NCI-H1694 (cell line): Measurements from ENCODE around the gene CTAG1A.
"Not testable (repeated sequence)": the region's sequence is repeated elsewhere in the genome, so short reads cannot be mapped to it uniquely, and the experiment has no call there.

Source experiments
- DNase-seq: peaks from one replicate; lab custom pipeline; 2025; lab: John Stamatoyannopoulos, UW

Gene CTAG1A

DNA sequence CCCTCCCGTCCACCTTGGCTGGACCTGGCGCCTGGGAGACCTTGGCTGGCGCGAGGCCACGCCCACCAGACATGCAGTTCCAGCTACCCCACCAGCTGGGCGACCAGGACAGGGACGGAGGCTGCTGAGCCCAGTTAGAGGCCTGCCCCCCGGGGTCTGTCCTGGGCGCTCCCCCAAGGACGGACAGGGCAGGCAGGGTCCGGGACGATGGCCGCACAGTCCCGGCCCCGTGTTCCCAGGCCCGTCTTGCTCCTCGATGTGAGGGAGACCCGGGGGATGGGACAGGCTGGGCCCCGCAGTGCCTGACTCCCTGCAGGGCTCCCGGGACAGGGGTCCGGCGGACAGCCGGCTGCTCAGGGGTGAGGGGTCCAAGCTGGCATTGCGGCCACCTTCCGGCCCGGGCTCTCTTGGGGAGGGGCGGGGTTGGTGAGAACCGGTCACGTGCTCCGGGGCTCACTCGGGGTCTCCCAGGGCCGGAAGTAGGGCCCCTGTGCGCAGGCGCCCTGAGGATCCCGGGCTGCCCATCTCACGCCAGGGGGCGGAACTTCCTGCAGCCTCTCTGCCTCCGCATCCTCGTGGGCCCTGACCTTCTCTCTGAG lies at the start of gene CTAG1A:
Gene CTAG1A, plus strand, starts transcription at position 549 of the 599 bp plus-strand sequence. CDS start 74 bp downstream, outside the sequence.
- DNase-seq, result not testable (repeated sequence)

DNA sequence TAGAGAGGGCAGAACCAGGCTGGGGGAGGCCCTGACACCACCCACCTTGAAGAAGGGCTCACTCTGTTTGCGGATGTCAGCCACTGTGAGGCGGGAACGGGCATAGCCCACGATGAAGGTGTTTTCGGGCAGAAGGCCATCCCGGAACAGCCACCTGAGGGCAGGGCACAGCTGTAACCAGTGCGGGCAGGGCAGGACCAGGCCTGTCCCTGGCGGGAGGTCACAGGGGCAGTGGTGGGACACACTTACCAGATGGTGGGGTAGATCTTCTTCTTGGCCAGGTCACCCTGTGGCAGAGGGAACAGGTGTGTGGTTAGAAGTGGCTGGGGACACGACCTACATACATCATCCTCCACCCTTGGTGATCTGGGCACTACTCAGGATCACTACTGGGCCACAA lies 49.0 kb upstream of the CTAG1A start:
- no peak for DNase-seq

DNA sequence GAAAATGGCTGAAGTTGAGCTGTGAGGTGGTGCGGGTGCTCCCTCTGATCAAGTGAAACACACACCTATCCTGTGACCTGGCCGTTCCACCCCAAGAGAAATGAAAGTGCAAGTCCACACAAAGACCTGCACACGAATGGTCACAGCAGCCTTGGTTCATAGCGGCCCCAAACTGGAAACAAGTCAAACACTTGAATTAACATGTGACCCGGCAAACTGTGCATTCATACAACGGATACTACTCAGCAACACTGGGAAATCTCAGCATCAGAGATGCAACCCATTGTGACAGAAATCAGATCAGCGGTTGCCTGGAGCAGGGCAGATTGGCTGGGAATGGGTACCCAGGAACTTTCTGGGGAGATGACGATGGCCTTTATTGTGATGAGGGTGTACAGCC lies 45.9 kb upstream of the CTAG1A start:
- no peak for DNase-seq

DNA sequence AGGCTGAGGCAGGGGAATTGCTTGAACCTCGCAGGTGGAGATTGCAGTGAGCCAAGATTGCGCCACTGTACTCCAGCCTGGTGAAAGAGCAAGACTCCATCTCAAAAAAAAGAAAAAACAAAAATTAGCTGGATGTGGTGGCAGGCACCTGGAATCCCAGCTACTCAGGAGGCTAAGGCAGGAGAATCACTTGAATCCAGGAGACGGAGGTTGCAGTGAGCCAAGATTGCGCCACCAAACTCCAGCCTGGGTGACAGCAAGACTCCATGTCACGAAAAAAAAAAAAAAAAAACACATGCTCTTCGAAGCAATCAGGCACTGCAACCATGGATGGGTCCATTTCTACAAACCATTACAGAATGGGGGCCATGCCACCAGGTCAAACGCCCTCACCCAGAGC lies 44.6 kb upstream of the CTAG1A start:
- DNase-seq, result not testable (repeated sequence)

DNA sequence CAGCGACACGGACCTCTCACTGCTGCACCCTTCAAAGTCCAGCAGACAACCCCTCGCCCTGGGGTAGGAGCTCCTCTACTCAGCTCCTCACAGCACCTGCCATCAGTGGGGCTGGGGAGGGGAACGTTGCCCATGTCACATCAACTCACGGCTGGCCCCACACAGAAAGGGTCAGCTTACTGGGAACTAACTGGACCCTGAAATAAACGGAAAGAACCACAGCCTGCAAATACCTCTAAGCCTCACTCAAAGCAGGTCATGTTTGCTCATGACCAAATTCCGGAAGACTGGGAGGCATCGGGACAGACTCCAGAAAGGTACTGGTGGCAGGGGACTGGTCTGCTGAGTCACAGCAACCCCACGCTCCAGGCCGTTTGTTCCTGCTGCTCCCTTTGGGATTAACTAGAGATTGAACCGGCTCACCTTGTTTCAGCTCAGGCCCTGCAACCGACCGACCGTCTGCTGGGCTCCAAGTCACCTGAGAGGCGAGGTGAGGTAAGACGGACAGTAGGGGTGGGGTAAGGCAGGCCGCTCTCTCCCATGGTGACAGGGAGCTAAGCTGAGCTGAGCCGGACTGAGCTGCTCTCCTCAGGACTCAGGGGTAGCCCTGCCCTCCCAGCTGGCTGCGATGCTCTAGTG lies 43.9 kb upstream of the CTAG1A start:
- DNase-seq, result no peak

DNA sequence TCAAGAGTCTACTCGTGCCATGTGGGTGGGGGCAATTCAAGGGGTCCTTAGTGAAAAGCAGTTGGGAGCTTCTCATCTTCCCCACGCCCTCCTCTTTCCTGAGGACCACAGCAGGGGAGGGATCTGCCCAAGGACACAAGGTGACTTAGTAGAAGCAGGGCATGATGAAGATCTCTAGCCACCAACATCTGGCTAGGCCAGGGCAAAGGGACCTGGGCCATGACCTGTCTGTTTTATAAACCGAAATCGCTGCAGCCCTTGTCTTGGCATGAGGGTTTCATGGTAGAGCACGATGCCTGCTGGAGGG lies 43.4 kb upstream of the CTAG1A start:
- no peak for DNase-seq

DNA sequence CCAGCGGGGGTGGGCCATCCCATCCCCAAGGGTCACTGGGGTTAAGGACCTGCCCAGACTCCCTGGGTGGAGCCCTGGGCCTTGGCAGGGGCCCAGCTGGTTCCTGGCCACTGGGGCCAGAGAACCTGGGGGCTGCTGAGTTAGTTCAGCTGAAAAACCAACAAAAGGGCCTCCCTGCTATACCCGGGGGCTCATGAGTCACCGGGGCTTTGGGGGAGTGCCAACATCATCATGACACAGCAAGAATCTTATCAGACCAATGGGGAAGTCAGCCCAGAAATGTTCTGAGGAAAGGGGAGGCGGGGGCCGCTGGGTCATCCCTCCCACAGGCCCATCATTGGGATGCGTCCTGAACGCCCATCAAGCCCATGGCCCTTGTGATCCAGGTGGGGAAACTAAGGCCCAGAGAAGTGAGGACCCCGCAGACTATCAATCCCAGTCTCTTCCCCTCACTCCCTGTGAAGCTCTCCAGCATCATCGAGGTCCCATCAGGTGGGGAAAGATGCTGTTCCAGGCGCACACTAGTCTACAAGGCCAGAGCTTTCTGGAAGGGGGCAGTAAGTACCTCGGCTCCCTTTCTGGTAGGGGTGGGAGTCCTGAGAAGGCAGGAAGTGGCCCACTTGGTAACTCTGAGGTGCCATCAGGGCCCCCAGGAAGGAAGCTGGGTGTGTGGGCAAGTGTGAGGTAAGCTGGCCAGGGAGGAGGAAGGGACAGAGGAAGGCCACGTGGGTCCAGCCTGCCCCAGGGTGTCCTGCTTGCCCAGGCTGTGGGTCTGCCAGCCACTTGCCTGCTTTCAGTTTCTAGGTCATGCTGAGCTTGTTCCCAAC lies 42.8 kb upstream of the CTAG1A start:
- DNase-seq, result no peak

DNA sequence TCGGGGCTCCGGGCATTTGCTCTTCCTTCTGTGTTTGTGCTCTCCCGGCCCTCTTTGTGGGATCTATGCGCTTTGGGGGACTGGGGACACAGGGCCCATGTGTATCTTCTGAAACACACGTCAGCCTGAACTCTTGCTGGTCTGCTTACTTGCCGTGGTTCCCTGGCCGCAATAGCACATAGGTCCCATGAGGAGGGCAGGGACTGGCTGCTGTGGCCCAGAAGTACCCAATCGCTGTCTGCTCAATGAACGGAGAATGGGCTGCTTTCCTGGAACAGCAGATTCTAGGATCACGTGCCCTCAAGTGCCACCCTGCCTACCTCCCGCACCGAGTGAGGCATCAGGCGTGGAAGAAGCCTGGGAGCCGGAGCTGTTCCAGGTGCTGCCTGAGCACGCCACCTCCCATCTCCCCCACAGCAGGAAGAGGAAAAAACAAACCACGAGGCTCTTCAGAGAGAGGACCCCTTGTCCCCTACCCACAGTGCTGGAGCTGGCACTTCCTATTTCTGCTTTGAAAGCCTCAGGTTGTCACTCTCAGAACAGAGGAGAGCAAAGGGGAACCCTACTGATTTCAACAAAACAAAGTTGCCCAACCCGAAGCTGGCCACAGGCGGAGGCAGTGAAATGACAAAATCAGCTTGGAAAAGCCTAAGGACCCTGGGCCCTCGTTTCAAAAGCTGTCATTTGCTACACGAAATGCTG lies 42.1 kb upstream of the CTAG1A start:
- DNase-seq, result no peak

DNA sequence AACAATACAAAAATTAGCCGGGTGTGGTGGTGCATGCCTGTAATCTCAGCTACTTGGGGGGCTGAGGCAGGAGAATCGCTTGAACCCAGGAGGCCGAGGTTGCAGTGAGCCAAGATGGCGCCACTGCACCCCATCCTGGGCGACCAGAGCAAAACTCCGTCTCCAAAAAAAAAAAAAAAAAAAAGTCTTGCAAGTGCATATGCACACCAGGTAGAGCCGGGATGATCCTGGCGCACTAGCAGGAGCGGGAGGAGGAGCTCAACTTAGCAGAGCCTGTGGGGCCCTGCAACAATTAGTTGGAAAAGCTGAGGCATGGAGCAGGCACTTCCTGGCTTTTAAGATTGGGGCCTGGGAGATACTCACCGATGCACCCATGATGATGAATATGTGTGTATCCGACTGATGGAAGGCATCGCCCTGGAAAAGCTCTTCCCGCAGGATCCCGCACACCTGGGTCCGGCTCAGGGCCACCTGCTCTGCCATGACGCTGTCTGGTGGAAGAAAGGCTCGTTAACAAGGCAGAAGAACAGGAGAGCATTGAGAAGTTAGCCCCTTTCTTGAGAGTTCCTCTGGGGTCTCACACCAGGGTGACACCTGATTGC lies 39.2 kb upstream of the CTAG1A start:
- DNase-seq, result no peak

DNA sequence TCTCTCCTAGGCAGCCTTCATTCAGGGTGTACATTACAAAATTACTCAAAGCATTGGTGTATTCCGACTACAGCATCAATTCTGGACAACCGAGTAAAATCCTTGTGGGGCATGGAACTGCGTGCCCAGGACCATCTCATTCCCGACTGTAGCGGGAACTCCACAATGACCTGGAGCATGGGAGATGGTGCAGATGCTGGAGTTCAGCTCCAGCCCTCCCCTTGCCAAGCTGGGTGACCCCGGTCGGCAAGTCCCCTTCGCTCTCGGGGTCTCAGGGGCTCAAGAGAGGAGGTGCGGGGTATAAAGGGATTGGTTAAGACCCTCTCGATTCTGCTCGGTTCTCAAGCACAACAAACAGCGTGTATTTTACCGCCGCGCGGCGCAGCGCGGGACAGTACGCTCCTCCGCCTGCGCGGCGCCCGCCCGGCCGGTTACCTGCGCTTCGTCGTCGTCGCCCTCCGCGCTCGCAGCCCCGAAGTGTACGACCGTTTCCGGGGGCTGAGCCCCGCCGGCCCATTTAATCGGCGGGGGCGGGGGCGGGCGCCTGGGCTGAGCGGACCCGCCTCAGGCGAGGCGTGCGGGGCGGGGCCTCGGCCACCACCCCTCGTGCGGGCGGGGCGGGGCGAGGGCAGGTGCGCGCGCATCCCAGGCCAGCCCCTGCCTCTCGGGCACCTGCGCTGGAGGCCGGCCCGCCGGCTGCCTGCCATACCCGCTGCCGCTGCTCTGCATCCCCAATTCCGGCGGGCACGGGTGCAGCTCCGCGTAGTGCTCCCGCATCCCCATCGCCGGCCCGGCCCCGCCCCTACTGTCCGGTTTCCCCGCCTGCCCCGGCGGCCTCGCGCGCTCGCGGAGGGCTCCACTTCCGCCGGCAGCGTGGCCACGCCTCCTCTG lies 38.3 kb upstream of the CTAG1A start, which contains the start of gene G6PD:
Gene G6PD, minus strand, starts transcription at position 493 of the 891 bp plus-strand sequence. CDS start 691 bp downstream, outside the sequence.
- peak; percentile 46 for DNase-seq

DNA sequence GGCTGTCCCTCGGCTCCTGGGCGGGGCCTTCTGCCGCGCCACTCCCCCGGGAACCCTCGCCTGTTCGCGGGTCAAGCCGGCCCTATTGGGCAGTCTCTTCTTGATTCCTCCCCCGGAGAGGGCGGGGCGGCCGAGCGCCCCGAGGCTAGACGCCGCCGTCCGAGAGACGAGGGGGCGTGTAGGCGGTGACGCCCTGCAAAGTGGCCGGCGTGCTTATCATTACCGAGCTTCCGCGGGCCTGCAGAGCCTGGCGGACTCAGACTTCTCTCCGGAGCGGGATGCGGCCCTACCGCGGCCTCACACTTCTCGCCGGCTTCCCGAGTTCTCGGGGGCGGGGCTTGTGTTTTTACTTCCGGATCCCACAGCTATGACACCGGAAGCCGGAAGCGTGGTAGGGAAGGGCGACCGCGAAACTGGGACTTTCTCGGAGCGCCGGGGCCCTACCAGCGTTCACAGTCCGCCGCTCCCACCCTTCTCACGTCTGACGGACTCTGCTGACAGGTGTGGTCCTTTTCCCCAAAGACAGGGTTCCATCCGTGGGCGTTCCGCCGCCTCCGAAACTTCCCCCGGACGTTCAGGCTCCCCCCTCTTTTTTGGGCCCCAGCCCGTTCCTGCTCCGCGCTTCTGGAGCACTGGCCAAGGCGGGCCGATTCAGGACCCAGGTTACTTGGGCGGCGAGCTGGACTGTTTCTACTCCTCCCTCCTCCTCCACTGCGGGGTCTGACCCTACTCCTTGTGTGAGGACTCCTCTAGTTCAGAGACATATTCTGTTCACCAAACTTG lies 37.5 kb upstream of the CTAG1A start, which contains the start of gene IKBKG:
Gene IKBKG, plus strand, starts transcription at position 376 of the 783 bp plus-strand sequence. CDS start 4,383 bp downstream, outside the sequence.
- DNase-seq, result peak; percentile 74

DNA sequence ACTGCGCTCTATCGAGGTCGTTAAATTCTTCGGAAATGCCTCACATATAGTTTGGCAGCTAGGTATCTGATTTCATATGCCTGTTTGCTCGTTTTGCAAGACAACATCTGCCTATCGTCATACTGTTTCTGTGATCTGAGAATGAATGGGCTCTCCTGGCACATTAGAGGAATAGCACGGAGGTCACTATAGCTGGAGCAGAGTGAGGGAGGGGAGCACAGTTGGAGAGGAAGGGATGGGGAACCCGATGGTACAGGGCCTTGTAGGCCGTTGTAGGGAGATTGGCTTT lies 37.0 kb upstream of the CTAG1A start:
- DNase-seq, result no peak

DNA sequence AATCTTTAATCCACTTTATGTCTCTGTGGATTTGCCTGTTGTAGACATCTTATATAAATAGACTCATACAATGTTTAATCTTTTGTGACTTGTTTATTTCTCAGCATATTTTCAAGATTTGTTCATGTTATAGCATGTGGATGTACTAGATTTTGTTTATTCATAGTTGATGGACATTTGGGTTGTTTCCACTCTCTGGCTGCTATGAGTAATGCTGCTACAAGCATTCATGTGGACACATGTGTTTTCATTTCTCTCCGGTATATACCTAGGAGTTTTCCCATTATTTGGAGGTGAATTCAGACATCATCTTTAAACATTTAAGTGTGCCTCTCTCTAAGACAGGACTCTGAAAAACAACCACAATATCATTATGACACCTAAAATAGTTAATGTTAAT lies 35.2 kb upstream of the CTAG1A start:
- DNase-seq, result no peak

DNA sequence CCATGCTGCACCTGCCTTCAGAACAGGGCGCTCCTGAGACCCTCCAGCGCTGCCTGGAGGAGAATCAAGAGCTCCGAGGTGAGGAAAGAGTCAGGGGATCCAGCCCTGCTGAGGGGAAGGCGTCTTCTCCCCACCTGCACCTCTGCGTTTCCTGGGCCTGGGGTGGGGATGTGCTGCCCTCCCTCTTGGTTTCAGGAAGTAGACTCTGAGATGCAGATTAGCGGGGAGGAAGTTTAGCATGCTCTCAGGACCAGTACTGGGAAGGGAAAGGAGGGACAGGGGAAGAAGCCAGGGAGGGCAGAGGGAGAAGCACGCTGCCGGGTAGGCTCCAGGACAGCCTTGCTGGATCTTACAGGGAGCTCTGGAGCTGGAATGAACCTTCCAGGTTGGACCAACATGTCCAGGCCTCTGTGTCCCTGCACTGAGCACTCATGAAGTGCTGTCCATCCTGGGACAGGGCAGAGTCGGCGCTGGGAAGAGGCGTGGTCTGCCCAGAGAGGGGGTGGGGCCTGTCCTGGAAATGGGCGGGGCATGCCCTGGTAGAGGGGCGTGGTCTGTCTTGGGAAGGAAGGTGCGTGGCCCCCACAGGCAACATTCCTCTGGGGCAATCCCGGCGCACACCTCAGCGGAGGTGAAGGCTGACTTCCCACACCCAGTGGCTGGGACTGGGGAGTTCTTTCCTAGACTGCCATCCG lies 32.7 kb upstream of the CTAG1A start:
- DNase-seq, result not testable (repeated sequence)

DNA sequence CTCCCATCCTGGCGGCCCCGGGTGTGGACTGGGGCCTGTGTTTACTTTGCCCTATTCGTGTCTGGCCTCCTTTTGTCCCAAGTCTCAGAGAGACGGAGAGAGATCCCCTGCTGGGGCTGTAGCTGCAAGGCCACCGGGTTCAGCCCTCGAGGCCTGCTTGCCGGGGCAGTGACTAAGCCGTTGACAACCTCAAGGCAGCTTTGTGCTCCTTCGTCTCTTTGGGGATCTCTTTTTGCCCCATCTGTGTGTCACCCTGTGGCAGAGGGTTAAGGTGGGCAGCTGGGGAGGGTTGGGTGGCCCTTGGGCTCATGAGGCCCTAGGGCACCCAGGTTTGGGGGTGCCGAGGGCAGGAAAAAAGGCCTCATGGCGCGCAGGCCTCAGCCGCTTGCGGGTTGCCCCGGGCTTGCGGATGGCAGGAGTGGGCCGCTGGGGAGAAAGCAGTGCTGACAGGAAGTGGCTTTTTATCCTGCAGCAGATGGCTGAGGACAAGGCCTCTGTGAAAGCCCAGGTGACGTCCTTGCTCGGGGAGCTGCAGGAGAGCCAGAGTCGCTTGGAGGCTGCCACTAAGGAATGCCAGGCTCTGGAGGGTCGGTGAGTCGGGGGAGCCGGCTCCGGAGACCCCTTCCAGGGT lies 26.8 kb upstream of the CTAG1A start:
- not testable (repeated sequence) for DNase-seq

DNA sequence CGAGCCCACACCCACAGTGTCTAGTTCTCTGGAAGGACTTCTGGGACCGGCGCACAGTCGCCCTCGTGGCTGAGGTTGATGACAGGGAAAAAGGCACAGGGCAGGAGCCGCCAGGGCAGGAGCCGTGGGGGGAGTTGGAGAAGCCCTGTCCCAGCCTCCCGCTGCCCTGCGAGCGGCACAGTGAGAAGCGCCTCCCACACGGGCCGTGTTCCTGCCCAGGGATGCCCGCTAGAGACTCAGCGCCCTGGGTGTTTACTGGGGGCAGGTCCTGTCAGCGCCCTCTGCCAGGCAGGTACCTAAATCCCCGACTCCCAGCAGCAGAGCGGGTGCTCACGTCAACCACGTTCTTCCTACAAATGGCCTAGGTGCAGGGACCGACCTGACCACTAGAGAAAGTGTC lies 26.0 kb upstream of the CTAG1A start:
- DNase-seq, result not testable (repeated sequence)

DNA sequence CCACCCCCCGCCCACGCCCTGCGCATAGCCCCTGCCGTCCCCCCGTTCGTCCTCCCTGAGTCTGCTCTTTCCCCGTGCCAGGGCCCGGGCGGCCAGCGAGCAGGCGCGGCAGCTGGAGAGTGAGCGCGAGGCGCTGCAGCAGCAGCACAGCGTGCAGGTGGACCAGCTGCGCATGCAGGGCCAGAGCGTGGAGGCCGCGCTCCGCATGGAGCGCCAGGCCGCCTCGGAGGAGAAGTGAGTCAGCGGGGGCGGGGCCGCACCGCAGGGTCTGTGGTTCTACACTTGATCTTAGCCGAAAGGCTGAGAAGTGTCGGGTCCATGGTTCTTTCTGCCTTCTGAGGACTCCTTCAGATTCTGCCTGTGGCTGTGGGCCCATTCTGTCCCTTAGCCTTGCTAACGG lies 24.6 kb upstream of the CTAG1A start:
- not testable (repeated sequence) for DNase-seq

DNA sequence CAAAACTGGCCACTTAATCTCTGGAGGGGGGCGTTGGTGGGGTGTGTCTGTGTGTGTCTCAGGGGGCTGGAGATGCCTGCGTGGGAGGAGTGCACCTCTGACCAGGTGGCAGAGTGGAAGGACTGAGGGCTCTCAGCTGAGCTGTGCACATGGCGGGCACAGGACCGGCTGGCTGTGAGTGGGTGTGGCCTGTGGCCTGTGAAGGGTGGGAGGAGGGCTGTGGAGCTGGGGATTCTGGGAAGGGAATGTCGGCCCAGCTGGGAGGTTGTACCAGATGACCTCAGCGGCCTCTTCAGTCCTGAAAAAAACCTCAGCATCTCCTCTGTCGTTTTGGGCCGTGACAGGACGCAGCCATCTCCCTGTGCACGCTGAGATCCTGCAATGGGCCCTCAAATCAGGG lies 22.6 kb upstream of the CTAG1A start:
- not testable (repeated sequence) for DNase-seq

DNA sequence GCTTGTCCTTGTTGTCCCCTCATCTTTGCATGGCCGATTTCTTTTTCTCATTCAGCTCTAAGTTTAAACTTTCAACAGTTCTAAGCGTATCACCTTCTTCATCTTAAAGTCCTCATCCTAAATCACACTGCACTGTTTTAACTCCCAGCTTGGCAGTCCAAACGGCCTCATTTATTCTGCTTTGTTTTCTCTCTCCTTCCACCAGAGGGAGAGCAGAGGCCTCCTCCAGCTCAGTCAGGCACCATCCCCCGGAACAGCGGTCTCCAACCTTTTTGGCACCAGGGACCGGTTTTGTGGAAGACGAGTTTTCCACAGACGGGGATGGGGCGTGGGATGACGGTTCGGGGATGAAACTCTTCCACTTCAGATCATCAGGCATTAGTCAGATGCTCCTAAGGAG lies 14.6 kb upstream of the CTAG1A start:
- DNase-seq, result not testable (repeated sequence)
